GM19193 (cell line): ENCODE results near the gene CHEK1.

Experiments
- POLR2A ChIP-seq: IDR thresholded peaks from 4 replicates; pipeline ENCODE4 v1.6.1; 2011; ENCODE audit not compliant: insufficient read depth, insufficient read length; ENCODE audit errors: extremely low read depth

CHEK1 gene

DNA sequence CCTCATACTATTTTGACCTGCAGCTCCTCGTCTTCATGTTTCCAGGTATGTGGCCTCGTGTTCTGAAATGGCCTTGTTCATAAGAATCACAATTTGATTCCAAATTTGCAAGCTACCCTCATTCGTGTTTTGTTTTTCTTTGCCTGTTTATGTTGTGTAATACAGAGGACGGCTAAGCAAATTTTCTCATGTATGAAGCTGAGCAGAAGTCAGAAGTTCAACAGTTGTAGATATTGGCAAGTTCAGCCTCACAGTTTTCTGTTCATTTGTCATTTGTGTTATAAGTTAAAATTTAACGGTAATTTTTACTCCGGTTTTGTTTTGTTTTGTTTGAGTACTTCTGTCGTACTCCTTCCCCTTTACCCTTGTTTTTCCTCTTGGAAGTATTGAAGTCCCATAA is 15.4 kb upstream of the CHEK1 start:
- TF ChIP-seq POLR2A: no peak

DNA sequence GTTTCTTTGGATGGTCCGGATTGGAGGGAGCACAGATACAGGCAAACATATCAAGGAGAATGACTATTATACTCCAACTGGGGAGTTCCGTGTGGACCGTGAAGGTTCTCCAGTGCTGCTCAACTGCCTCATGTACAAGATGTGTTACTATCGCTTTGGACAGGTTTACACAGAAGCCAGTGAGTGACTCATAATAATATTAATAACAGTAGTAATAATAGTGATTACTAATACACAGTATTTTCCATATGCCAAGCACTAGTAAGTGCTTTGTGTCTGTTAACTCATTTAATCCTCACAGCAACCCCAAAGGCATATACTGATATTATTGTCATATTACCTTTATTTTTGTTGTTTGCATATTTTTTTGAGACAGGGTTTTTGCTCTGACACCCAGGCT is 6.6 kb upstream of the CHEK1 start:
- no peak for TF ChIP-seq POLR2A

DNA sequence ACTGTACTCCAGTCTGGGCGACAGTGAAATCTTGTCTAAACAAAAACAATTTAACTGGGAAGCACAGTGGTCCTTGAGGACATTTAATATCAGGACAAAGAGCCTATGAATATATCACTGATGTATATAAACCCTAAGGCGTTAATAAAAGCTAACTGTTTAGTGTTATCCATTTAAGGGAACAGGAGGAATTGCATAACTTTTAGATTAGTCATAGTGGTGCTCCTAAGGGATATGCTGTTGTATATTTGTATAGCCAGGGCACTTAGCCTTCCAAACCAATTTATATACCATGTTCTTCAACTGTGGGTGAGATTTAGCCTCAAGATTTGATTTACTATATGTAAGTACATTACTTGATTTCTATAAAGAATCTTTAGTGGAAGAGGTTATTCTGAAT is 3.0 kb upstream of the CHEK1 start:
- no peak for TF ChIP-seq POLR2A

DNA sequence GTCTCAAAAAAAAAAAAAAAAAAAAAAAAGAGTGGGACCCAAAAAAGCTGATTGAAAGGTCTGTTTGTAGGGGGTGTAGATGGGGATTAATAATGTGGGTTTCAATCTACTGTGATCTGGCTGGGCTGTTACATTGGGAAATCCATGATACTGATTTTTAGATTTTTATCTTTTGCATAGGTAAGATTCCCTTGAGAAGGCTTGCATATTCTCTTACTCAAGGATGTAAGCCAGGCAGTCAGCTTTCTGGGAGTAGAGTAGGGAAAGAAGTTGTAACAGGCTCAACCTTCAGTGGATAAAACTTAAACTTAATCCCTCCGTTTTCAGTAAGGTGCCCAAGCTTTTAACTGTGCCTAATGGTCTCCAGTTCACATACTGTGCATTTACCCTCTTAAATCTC is 1.9 kb upstream of the CHEK1 start:
- TF ChIP-seq POLR2A: peak; percentile 22

DNA sequence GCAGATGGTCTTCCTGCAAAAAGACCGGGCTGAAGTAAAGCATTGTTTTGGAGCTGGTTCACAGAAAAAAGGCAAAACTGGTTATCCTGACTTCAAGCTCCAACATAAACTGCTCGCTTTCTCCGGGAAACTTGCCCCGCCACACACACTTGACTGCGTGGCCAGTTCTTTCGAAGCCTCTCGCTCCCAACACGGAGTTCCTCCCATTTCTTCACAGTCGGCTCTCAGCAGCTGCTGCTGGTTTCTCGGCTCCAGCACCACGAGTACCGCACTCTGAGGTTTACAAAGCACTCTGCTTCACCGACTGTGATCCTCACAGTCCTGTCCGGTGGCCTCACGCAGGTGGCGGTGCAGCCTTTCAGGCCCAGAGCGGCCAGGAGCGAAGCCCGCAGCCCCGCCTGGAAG is 264 bp downstream of the CHEK1 start:
- TF ChIP-seq POLR2A: no peak

DNA sequence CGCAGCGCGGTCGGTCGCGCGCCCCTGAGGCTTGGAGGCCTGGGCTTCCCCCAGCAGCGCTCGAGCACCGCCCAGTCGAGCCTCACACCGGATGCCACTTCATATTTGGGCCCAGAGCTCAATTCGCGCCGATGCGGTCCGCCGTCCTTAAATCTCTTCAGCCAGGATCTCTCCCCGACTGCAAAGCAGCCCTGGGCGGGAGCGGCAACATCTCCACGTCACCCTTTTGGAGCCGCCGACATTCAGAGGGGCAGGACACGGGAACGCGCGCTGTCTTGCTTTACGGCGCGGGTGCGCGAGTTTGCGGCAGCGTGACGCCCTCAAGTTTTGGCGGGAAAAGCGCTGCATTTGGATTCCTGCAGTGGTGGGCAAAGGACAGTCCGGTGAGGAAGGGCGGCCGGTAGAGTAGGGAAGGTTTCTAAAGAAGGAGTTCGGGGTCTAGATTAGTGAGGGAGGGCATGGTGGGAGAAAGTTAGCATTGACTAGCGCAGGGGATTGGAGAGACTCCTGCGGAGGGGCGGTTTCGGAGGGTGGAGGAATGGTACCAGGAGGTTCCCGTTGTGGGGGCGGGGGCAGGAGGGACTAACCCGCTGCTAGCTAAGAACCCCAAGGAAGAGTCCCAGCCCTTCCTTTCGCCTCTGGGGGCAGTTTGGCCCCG is 796 bp downstream of the CHEK1 start:
- TF ChIP-seq POLR2A: peak; percentile 79

DNA sequence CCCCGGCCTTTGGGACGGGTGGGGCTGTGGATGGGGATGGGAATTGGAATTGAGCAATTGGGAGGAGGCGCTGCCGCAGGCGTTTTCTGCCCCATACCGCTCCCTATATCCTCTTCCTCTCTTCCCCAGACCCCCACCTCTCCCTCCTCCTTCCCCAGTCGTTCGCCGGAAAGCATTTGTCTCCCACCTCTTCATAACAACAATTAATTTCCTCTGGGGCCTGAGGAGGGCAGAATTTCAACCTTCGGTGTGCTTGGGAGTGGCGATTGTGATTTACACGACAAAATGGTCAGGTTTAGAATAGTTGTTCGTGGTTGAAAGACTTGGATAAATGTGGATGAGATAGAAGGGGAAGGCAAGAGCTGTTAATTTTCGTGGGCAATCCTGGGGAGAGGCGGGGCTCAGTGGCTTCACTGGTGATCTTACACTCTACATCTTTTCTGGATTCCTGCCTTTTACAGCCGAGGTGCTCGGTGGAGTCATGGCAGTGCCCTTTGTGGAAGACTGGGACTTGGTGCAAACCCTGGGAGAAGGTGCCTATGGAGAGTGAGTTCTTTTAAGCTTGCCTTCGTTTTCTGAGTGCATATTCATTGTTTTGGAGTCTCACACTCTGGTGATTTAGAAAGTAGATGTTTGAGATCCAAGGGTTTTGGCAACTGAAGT is 1.5 kb downstream of the CHEK1 start:
- TF ChIP-seq POLR2A: no peak

DNA sequence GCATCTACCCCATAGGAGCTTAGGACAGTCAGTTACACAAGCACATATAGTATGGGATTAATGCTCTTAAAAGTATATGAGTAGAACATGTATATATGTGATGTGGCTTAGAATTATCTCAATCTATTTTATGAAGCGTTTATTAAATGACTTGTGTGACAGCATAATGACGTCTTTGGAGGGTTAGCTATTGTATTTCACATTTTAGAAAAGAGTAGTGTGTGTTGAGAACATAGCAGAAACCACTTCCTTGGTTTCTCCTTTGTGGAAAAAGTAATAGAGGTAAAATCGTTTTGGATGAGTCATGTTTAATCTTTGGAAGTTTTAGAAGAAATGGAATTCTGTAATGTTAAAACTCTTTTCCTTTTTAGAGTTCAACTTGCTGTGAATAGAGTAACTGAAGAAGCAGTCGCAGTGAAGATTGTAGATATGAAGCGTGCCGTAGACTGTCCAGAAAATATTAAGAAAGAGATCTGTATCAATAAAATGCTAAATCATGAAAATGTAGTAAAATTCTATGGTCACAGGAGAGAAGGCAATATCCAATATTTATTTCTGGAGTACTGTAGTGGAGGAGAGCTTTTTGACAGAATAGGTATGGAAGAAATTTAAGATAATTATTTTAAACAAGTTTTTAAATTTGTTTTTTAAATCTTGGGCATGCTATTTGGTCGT is 2.4 kb downstream of the CHEK1 start:
- TF ChIP-seq POLR2A: no peak

DNA sequence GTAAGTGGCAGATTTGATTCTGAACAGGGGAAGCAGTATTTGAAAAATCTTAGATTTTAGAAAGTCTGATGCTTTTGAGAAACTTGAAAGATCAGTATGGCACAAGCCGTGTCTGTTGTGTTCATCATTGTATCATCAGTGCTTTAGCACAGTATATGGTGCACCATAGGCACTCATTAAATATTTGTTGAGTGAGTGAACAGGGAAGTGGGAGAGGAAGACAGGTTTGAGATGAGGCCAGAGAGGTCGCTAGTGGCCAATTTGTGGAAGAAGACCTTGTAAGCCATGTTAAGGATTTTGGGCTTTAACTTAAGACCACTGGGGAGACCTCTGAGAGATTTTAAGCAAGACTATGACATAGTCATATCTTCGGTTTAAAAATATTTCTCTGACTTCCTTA is 12.9 kb downstream of the CHEK1 start:
- TF ChIP-seq POLR2A: no peak

DNA sequence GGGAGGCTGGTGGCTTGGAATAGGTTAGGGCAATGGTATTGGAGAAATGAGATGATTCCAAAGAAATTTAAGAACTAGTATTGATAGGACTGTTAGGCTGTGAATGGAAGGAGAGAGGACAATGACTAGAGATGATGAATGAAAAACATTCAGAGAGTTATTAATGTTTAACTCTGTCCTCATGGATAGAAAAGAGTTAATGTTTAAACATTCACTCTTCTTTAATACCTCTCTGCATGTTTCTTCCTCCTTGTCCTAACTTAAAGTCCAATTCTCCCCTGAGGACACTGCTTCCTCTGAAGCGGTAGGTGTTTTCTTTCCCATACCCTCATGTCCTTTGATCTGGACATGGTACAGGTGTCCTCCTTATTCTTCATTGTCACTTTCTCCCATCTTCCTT is 13.4 kb downstream of the CHEK1 start:
- no peak for TF ChIP-seq POLR2A

DNA sequence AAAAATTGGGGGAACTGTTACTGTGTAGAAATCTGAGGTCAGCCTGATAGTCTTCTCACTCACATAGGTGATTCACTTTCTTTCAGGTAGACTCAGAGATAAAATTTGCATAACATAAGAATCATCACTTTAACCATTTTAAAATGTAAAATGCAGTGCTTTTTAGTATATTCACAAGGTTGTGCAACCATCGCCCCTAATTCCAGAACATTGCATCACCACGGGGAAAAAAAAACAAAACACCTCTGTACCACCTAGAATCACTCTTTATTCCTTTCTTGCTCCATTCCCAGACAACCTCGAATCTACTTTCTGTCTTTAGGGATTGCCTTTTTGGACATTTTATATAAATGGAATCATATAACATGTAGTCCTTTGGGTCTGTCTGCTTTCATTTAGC is 20.9 kb downstream of the CHEK1 start:
- TF ChIP-seq POLR2A: no peak

DNA sequence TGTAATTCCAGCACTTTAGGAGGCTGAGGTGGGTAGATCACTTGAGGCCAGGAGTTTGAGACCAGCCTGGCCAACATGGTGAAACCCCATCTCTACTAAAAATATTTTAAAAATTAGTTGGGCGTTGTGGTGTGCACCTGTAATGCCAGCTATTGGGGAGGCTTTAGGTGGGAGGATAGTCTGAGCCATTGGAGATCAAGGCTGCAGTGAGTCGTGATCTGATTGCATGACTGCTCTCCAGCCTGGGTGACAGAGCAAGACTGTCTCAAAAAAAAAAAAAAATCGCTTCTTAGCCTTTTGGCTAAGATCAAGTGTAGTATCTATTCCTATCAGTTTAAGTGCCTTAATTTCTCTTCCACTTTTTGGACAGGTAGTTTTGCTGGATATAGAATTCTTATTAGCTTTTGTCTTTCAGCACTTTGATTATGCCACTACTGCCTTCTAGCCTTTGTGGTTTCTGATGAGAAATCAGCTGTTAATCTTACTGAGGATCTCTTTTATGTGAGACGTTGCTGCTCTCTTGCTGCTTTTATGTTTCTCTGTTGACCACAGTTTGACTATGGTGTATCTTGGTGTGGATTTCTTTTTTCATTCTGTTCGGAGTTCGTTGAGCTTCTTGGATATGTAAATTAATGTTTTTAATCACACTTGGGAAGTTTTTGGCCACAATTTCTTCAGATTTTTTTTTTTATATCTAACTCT is 24.7 kb downstream of the CHEK1 start:
- TF ChIP-seq POLR2A: no peak

DNA sequence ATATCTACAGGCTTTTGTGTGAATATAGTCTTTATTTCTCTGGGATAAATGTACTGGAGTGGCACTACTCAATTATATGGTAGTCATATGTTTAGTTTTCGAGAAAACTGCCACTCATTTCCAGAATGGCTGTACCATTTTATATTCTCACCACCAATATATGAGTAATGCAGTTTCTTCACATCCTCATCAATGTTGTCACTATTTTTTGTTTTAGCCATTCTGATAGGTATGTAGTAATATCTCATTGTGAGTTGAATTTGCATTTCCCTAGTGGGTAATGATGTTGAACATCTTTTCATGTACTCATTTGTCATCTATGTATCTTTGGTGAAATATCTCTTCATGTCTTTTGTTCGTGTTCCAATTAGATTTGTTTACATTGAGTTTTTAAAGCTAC is 37.7 kb downstream of the CHEK1 start:
- TF ChIP-seq POLR2A: no peak

DNA sequence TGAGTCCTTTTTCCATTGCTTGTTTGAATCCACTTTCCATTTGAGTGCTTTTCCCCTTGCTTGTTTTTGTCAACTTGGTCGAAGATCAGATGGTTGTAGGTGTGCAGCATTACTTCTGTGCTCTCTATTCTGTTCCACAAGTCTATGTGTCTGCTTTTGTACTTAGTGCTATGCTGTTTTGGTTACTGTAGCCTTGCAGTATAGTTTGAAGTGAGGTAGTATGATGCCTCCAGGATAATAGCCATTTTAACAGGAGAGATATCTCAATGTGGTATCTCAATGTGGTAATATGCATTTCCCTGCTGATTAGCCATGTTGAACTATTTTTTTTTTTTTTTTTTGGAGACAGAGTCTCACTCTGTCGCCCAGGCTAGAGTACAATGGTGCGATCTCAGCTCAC is 38.9 kb downstream of the CHEK1 start:
- no peak for TF ChIP-seq POLR2A

DNA sequence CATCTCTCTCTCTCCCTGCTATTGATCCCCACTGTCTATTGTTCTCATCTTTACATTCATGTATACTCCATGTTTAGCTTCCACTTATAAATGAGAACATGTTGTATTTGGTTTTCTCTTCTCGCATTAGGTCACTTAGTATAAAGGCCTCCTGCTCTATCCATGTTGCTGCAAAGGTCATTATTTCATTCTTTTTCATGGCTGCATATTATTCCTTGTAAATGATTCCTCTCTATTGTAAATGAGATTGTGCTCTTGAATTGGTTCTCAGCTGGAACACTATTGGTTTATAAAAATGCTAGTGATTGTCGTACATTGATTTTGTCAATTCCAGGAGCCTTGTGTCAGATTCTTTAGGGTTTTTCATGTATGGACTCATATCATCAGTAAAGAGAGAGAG is 42.2 kb downstream of the CHEK1 start:
- no peak for TF ChIP-seq POLR2A

DNA sequence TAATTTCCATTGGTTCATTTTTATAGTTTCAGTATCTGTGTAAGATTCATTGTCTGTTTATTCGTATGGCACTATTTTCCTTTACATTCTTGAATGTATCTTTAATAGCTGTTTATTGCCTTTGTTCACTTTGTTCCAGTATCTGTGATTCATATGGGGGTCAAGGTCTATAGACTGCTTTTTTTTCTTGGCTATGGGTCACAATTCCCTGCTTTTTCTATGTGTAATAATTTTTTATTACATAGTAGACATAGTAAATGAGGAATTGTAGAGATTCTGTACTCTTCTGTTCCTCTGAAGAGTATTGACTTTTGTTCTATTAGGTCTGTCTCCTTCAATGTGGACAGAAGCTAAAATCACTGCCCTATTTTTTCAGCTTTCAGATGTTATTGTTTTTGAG is 45.2 kb downstream of the CHEK1 start:
- TF ChIP-seq POLR2A: no peak

DNA sequence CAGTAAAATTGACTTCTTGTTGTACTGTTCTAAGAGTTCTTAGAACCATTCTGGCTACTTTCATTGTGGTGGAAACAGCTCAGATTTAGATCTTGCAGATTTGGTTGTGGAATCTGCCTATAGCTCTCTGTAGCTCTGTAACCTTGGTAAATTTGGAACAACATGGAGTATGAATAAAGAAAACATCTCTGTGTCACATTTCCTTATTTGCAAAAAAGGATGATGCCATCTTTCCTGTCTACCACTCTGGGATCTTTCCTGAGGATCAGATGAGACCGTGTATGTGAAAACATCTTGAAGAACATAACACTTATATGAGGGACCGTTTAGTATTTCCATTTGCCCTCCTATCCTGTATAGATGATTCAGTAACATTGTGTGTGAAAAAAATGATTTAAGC is 46.6 kb downstream of the CHEK1 start:
- no peak for TF ChIP-seq POLR2A

DNA sequence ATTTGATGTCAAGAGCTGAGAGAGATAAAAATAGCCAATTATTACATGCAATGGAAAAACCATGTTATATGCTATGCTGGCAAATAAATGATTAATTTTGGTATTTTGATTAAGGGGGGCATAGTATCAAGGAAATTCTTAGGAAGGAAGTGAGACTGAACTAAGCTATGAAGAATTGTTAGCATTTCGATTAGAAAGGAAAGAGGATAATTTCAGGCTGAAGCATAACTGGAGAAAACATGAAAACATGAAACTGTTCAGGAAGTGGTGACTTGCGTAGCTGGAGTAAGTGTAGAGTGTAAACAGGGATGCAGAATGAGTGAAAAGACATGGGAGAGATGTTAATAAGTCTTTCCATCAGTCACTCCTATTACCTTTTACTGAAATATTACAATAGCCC is 49.2 kb downstream of the CHEK1 start:
- no peak for TF ChIP-seq POLR2A
